ENCODE data around the gene NDUFB11.

The NDUFB11 gene

DNA sequence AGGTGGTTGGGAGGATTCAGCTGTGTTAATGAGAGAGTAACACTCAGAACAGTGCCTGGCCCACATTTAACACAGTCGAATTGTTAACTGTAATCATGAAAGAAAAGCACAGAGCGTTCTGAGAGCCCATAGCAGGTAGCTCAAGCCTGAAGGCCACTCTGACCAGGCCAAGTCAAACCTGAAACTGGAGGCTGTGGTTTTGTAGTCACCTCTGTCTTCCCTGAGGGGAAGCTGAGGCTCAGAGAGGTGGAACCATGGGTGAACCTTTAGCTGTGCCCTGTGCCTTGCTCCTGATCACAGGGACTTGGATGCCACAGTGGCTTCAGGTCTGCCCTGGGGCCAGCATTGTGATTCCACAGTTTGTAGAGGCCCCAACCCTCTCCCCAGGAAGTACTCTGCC, 32.6 kb upstream of the NDUFB11 start:
- H3K27me3 Mint-ChIP-seq (ENCODE audit: low read depth) = no peaks in the 10 kb centered on the region
- no peak for TF ChIP-seq CTCF (IDR thresholded peaks at IDR 0.05; ENCODE audit: unreplicated experiment in 3 of 3)
- no peak overlapping the region for H3K27ac Mint-ChIP-seq
- no peaks in the 10 kb centered on the region for H3K4me1 Mint-ChIP-seq
- H3K9me3 Mint-ChIP-seq = peaks cover 6% of the 10 kb centered on the region
- no peak overlapping the region for H3K4me3 Mint-ChIP-seq
- peaks cover 49% of the 10 kb centered on the region for H3K36me3 Mint-ChIP-seq (ENCODE audit: low read depth)

DNA sequence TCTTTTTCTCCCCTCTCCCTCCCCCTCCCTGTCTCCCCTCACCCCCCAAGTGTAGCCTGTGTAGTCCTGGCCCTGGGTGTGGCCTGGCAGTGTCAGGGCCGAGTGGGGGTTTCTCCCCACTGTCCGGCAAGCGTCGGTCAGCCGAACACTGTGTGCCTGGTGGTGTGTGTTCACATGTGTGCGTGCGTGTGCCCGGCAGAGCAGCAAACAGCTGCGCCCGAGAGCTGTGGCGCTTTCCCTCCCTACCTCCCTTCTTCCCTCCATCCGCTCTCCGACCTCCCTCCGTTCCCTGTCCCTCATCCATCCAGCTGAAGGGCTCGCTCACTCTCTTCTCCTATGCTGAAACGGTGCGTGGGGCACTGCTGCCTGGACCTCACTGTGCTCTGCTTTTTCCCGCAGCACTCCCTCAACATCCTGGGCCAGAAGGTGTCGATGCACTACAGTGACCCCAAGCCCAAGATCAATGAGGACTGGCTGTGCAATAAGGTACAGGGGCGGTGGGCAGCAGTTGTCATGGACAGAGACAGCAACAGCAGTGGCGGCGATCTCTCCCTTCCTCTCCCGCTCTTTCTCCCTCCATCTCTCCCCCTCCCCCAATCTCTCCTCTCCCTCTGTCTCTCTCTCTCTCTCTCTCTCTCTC, 31.7 kb upstream of the NDUFB11 start:
- TF ChIP-seq CTCF (IDR thresholded peaks at IDR 0.05; ENCODE audit: unreplicated experiment in 3 of 3) = no peak
- no peak overlapping the region for H3K27ac Mint-ChIP-seq
- no peaks in the 10 kb centered on the region for H3K27me3 Mint-ChIP-seq (ENCODE audit: low read depth)
- H3K4me1 Mint-ChIP-seq = no peaks in the 10 kb centered on the region
- peaks cover 6% of the 10 kb centered on the region for H3K9me3 Mint-ChIP-seq
- H3K4me3 Mint-ChIP-seq = no peak overlapping the region
- H3K36me3 Mint-ChIP-seq (ENCODE audit: low read depth) = peaks cover 53% of the 10 kb centered on the region

GRCh38 chrX:47175588-47175980, 31.1 kb upstream of the NDUFB11 start:
- peaks cover 6% of the 10 kb centered on the region for H3K9me3 Mint-ChIP-seq
- no peaks in the 10 kb centered on the region for H3K4me1 Mint-ChIP-seq
- no peak for TF ChIP-seq CTCF (IDR thresholded peaks at IDR 0.05; ENCODE audit: unreplicated experiment in 3 of 3)
- no peak overlapping the region for H3K4me3 Mint-ChIP-seq
- H3K27me3 Mint-ChIP-seq (ENCODE audit: low read depth) = no peaks in the 10 kb centered on the region
- H3K27ac Mint-ChIP-seq = no peak overlapping the region
- peaks cover 50% of the 10 kb centered on the region for H3K36me3 Mint-ChIP-seq (ENCODE audit: low read depth)

- Mint-ChIP-seq H3K27ac (no peak overlapping the region), H3K4me3 (no peak overlapping the region), H3K4me1 (no peaks in the 10 kb centered on the region), H3K27me3 (ENCODE audit: low read depth) (no peaks in the 10 kb centered on the region), H3K9me3 (peaks cover 6% of the 10 kb centered on the region), H3K36me3 (ENCODE audit: low read depth) (peaks cover 51% of the 10 kb centered on the region)
- no peak for TF ChIP-seq CTCF (IDR thresholded peaks at IDR 0.05; ENCODE audit: unreplicated experiment in 3 of 3)
Measured at GRCh38 chrX:47174846-47175587, 30.5 kb upstream of the NDUFB11 start.

- H3K36me3 Mint-ChIP-seq (ENCODE audit: low read depth) = peaks cover 48% of the 10 kb centered on the region
- no peaks in the 10 kb centered on the region for H3K27me3 Mint-ChIP-seq (ENCODE audit: low read depth)
- no peak overlapping the region for H3K4me3 Mint-ChIP-seq
- no peaks in the 10 kb centered on the region for H3K4me1 Mint-ChIP-seq
- no peak for TF ChIP-seq CTCF (IDR thresholded peaks at IDR 0.05; ENCODE audit: unreplicated experiment in 3 of 3)
- H3K9me3 Mint-ChIP-seq = peaks cover 6% of the 10 kb centered on the region
- H3K27ac Mint-ChIP-seq = no peak overlapping the region
Measured at GRCh38 chrX:47174376-47174775, 29.9 kb upstream of the NDUFB11 start.
